Neuronal stem cell (in vitro differentiated cells): ENCODE results near the gene AHNAK.

Experiments
- DNase-seq: peaks from one replicate; pipeline ENCODE4 v3.0.0-alpha.2; 2013; ENCODE audit warnings: low spot score
- H2AFZ ChIP-seq: one replicate; pipeline ENCODE4 v1.6.1; 2013; ENCODE audit warnings: mild to moderate bottlenecking, low read length, inconsistent platforms
- H2AK5ac ChIP-seq: 2 replicates; pipeline ENCODE4 v1.6.1; 2013; ENCODE audit warnings: low read depth, mild to moderate bottlenecking, inconsistent platforms, low read length, moderate library complexity, mixed read lengths
- H2BK120ac ChIP-seq: 2 replicates; pipeline ENCODE4 v1.6.1; 2013; ENCODE audit warnings: low read depth, mild to moderate bottlenecking, inconsistent platforms, low read length, moderate library complexity, mixed read lengths
- H2BK12ac ChIP-seq: one replicate; pipeline ENCODE4 v1.6.1; 2013; ENCODE audit warnings: low read length, inconsistent platforms
- H2BK15ac ChIP-seq: 2 replicates; pipeline ENCODE4 v1.6.1; 2013; ENCODE audit warnings: mild to moderate bottlenecking, low read length, inconsistent platforms, mixed read lengths
- H2BK5ac ChIP-seq: one replicate; pipeline ENCODE4 v1.6.1; 2013; ENCODE audit warnings: inconsistent platforms, mild to moderate bottlenecking, low read length, moderate library complexity
- H3K14ac ChIP-seq: one replicate; pipeline ENCODE4 v1.6.1; 2013; ENCODE audit warnings: low read length, inconsistent platforms
- H3K18ac ChIP-seq: 2 replicates; pipeline ENCODE4 v1.6.1; 2013; ENCODE audit warnings: low read length, inconsistent platforms
- H3K23ac ChIP-seq: 2 replicates; pipeline ENCODE4 v1.6.1; 2013; ENCODE audit warnings: low read depth, mild to moderate bottlenecking, mixed read lengths, low read length, inconsistent platforms; ENCODE audit not compliant: poor library complexity
- H3K27ac ChIP-seq: replicated peaks from 3 replicates; pipeline ENCODE4 v1.5.1; 2013; ENCODE audit warnings: low read length, inconsistent platforms
- H3K27me3 ChIP-seq, 3 experiments: 2 replicates each; pipeline ENCODE4 v1.6.1; 2013; ENCODE audit warnings: low read length in 3 of 3, mild to moderate bottlenecking in 2 of 3, inconsistent platforms in 1 of 3, low read depth in 1 of 3, mixed read lengths in 1 of 3, moderate library complexity in 1 of 3; ENCODE audit not compliant: control insufficient read depth in 3 of 3, insufficient read depth in 3 of 3
- H3K36me3 ChIP-seq, 2 donors: replicated peaks in 1 of 2; 2 replicates each; pipeline ENCODE4 v1.6.1; 2013; ENCODE audit warnings: low read length in 2 of 2; ENCODE audit not compliant: control insufficient read depth in 2 of 2, insufficient read depth in 2 of 2
- H3K4ac ChIP-seq: 2 replicates; pipeline ENCODE4 v1.6.1; 2013; ENCODE audit warnings: inconsistent platforms, mild to moderate bottlenecking, low read length, moderate library complexity
- H3K4me1 ChIP-seq, 2 donors: 1 replicate in 1 of 2; 2 replicates in 1 of 2; pipeline ENCODE4 v1.6.1; 2013; ENCODE audit warnings: low read length in 2 of 2, low read depth in 1 of 2; ENCODE audit not compliant: control insufficient read depth in 2 of 2, insufficient read depth in 1 of 2
- H3K4me2 ChIP-seq: one replicate; pipeline ENCODE4 v1.6.1; 2013; ENCODE audit warnings: mild to moderate bottlenecking, low read length, inconsistent platforms; ENCODE audit not compliant: insufficient read depth, poor library complexity, severe bottlenecking
- H3K4me3 ChIP-seq, 2 donors: 2 replicates each; pipeline ENCODE4 v1.5.1; 2013; ENCODE audit warnings: low read length in 2 of 2, mild to moderate bottlenecking in 2 of 2, inconsistent platforms in 1 of 2, moderate library complexity in 1 of 2
- H3K79me1 ChIP-seq: one replicate; pipeline ENCODE4 v1.6.1; 2013; ENCODE audit warnings: low read depth, mild to moderate bottlenecking, inconsistent platforms, low read length, moderate library complexity
- H3K9ac ChIP-seq: one replicate; pipeline ENCODE4 v1.6.1; 2013; ENCODE audit warnings: mild to moderate bottlenecking, low read depth, low read length, inconsistent platforms; ENCODE audit not compliant: poor library complexity
- H3K9me3 ChIP-seq, 2 donors: replicated peaks in 1 of 2; 2 replicates each; pipeline versions ENCODE3 to v1.6.1; 2013; ENCODE audit warnings: low read length in 2 of 2, mild to moderate bottlenecking in 2 of 2, inconsistent platforms in 1 of 2, low read depth in 1 of 2, mixed read lengths in 1 of 2, moderate library complexity in 1 of 2; ENCODE audit not compliant: control insufficient read depth in 2 of 2, insufficient read depth in 1 of 2
- H4K8ac ChIP-seq: one replicate; pipeline ENCODE4 v1.6.1; 2013; ENCODE audit warnings: low read depth, mild to moderate bottlenecking, inconsistent platforms, low read length, moderate library complexity
- H4K91ac ChIP-seq: one replicate; pipeline ENCODE4 v1.6.1; 2013; ENCODE audit warnings: low read length, low read depth, mild to moderate bottlenecking, inconsistent platforms; ENCODE audit not compliant: poor library complexity
- WGBS, 2 donors: extraction: QIAGEN DNeasy Blood & Tissue Kit; methylation state at CpG; one replicate each; pipeline ENCODE4 v1.1.7; 2013; ENCODE audit warnings: missing lambda C conversion rate in 2 of 2, mixed read lengths in 1 of 2; ENCODE audit not compliant: insufficient read length in 2 of 2, insufficient replicate concordance in 1 of 2; ENCODE audit errors: extremely low coverage in 2 of 2; 5-methylcytosine and 5-hydroxymethylcytosine counted together

Gene AHNAK

GRCh38 chr11:62446091-62446490 is 100.5 kb downstream of the AHNAK start:
- no peak overlapping the region for H3K4me2 ChIP-seq
- no peak overlapping the region for H2BK15ac ChIP-seq
- no peaks in the 10 kb centered on the region for H3K79me1 ChIP-seq
- H3K27ac ChIP-seq: no peak overlapping the region
- DNase-seq: no peak
- no peaks in the 10 kb centered on the region for H3K9me3 ChIP-seq
- H3K4ac ChIP-seq: no peak overlapping the region
- no peak overlapping the region for H4K91ac ChIP-seq
- H2AK5ac ChIP-seq: no peak overlapping the region
- no peak overlapping the region for H4K8ac ChIP-seq
- peaks cover 0 to 3% of the 10 kb centered on the region in 2 donors for H3K4me1 ChIP-seq
- no CpG with 5 or more reads among the region's 5 CpGs for WGBS, 2 donors
- H3K18ac ChIP-seq: no peak overlapping the region
- no peak overlapping the region for H2BK12ac ChIP-seq
- no peak overlapping the region for H2AFZ ChIP-seq
- H2BK5ac ChIP-seq: no peak overlapping the region
- no peak overlapping the region for H2BK120ac ChIP-seq
- H3K4me3 ChIP-seq: no peak overlapping the region
- no peak overlapping the region for H3K9ac ChIP-seq
- H3K36me3 ChIP-seq: no peaks in the 10 kb centered on the region
- H3K23ac ChIP-seq: no peak overlapping the region
- no peak overlapping the region for H3K14ac ChIP-seq
- peaks cover 0 to 27% (median 0%) of the 10 kb centered on the region in 3 experiments for H3K27me3 ChIP-seq

- Histone ChIP-seq H3K4me3 (no peak overlapping the region), H2BK120ac (no peak overlapping the region), H3K18ac (no peak overlapping the region), H3K36me3 (no peaks in the 10 kb centered on the region), H4K91ac (no peak overlapping the region), H3K4me2 (no peak overlapping the region), H3K23ac (no peak overlapping the region), H2BK15ac (no peak overlapping the region), H3K27ac (no peak overlapping the region), H4K8ac (no peak overlapping the region), H3K14ac (no peak overlapping the region), H2AFZ (no peak overlapping the region), H2BK12ac (no peak overlapping the region), H3K27me3 (peaks cover 0 to 27% (median 0%) of the 10 kb centered on the region in 3 experiments), H3K9me3 (no peaks in the 10 kb centered on the region), H2AK5ac (no peak overlapping the region), H3K79me1 (no peaks in the 10 kb centered on the region), H3K4ac (no peak overlapping the region), H2BK5ac (no peak overlapping the region), H3K9ac (no peak overlapping the region), H3K4me1 (peaks cover 0 to 3% of the 10 kb centered on the region in 2 donors)
- no CpG with 5 or more reads among the region's 5 CpGs for WGBS, 2 donors
- DNase-seq: no peak
Observed at GRCh38 chr11:62445314-62445740, 101.3 kb downstream of the AHNAK start.

GRCh38 chr11:62444835-62445234 is 101.8 kb downstream of the AHNAK start:
- DNase-seq: no peak
- Histone ChIP-seq H3K27me3 (peaks cover 0 to 27% (median 0%) of the 10 kb centered on the region in 3 experiments), H4K91ac (no peak overlapping the region), H2BK5ac (no peak overlapping the region), H2AFZ (peak overlapping the region; percentile 57), H2BK12ac (no peak overlapping the region), H3K9me3 (no peaks in the 10 kb centered on the region), H3K27ac (no peak overlapping the region), H4K8ac (no peak overlapping the region), H3K79me1 (no peaks in the 10 kb centered on the region), H3K14ac (no peak overlapping the region), H2BK120ac (no peak overlapping the region), H3K36me3 (no peaks in the 10 kb centered on the region), H3K23ac (no peak overlapping the region), H3K4me1 (peaks cover 0 to 3% of the 10 kb centered on the region in 2 donors), H3K4me2 (no peak overlapping the region), H3K4ac (no peak overlapping the region), H3K18ac (no peak overlapping the region), H3K4me3 (no peak overlapping the region), H2AK5ac (no peak overlapping the region), H3K9ac (no peak overlapping the region), H2BK15ac (peak overlapping the region; percentile 16)
- WGBS, 2 donors: no CpG with 5 or more reads among the region's 9 CpGs

GRCh38 chr11:62444236-62444833 is 102.3 kb downstream of the AHNAK start:
- Histone ChIP-seq H4K91ac (no peak overlapping the region), H3K27me3 (peaks cover 0 to 27% (median 0%) of the 10 kb centered on the region in 3 experiments), H3K4me2 (no peak overlapping the region), H3K18ac (no peak overlapping the region), H3K4me1 (peaks cover 0 to 3% of the 10 kb centered on the region in 2 donors), H3K9ac (peak overlapping the region; percentile 1), H3K14ac (no peak overlapping the region), H2BK15ac (no peak overlapping the region), H3K4ac (no peak overlapping the region), H3K9me3 (no peaks in the 10 kb centered on the region), H3K27ac (no peak overlapping the region), H2AK5ac (peak overlapping the region; percentile 31), H2AFZ (peak overlapping the region; percentile 57), H4K8ac (no peak overlapping the region), H3K36me3 (no peaks in the 10 kb centered on the region), H2BK12ac (no peak overlapping the region), H2BK120ac (no peak overlapping the region), H3K79me1 (no peaks in the 10 kb centered on the region), H3K23ac (no peak overlapping the region), H2BK5ac (peak overlapping the region; percentile 67), H3K4me3 (no peak overlapping the region)
- no peak for DNase-seq
- WGBS, 2 donors: no CpG with 5 or more reads among the region's 23 CpGs
